CD14-positive monocyte (primary cell): Measurements from ENCODE around the gene LOX. TPM values are rescaled to one million over a fixed set of nuclear protein-coding genes. Genes with fewer than 3 reads are reported as not detected.

Experiments
- DNase-seq, 3 donors: peaks; one replicate each; pipeline ENCODE4 v3.0.0-alpha.2; 2011 to 2022
- H2AFZ ChIP-seq: 2 replicates; pipeline ENCODE4 v1.6.0; 2012; ENCODE audit warnings: mild to moderate bottlenecking, low read depth, low read length, inconsistent platforms; ENCODE audit not compliant: insufficient read depth, poor library complexity, severe bottlenecking
- H3K27ac ChIP-seq, 2 donors: 1 replicate in 1 of 2; 2 replicates in 1 of 2; pipeline ENCODE4 v1.5.1; 2012 to 2013; ENCODE audit warnings: low read length in 2 of 2, control low read depth in 1 of 2, inconsistent platforms in 1 of 2, low read depth in 1 of 2, mild to moderate bottlenecking in 1 of 2
- H3K27me3 ChIP-seq, 2 donors: one replicate each; pipeline versions ENCODE4 v1.6.0 to v1.6.1; 2011 to 2013; ENCODE audit warnings: low read length in 2 of 2; ENCODE audit not compliant: control insufficient read depth in 2 of 2, insufficient read depth in 2 of 2
- H3K36me3 ChIP-seq, 2 donors: replicated peaks in 1 of 2; 1 replicate in 1 of 2; 2 replicates in 1 of 2; pipeline versions ENCODE4 v1.5.1 to v1.6.1; 2012 to 2013; ENCODE audit warnings: low read length in 2 of 2, control low read depth in 1 of 2, inconsistent platforms in 1 of 2, mild to moderate bottlenecking in 1 of 2; ENCODE audit not compliant: insufficient read depth in 2 of 2, control insufficient read depth in 1 of 2
- H3K4me1 ChIP-seq, 2 donors: 1 replicate in 1 of 2; 2 replicates in 1 of 2; pipeline versions ENCODE4 v1.5.1 to v1.6.1; 2012 to 2013; ENCODE audit warnings: low read length in 2 of 2, control low read depth in 1 of 2, inconsistent platforms in 1 of 2, mild to moderate bottlenecking in 1 of 2, moderate library complexity in 1 of 2; ENCODE audit not compliant: insufficient read depth in 2 of 2, control insufficient read depth in 1 of 2
- H3K4me2 ChIP-seq: replicated peaks from 2 replicates; pipeline ENCODE3; 2012; ENCODE audit warnings: low read length, moderate library complexity, mild to moderate bottlenecking; ENCODE audit not compliant: poor library complexity, severe bottlenecking; ENCODE audit errors: extremely low read depth
- H3K4me3 ChIP-seq, 3 experiments: fragments of 200-600 bp in 1 of 3; sonication (generic) in 1 of 3; replicated peaks in 1 of 3; 1 replicate in 2 of 3; 2 replicates in 1 of 3; pipeline ENCODE4 v1.5.1; 2011 to 2013; ENCODE audit warnings: low read length in 3 of 3, mild to moderate bottlenecking in 3 of 3, control low read depth in 2 of 3, low read depth in 2 of 3, inconsistent platforms in 1 of 3, moderate library complexity in 1 of 3
- H3K79me2 ChIP-seq: 2 replicates; pipeline ENCODE4 v1.6.0; 2012; ENCODE audit warnings: mild to moderate bottlenecking, control low read depth, inconsistent platforms, low read length, moderate library complexity; ENCODE audit not compliant: insufficient read depth
- H3K9ac ChIP-seq: 2 replicates; pipeline ENCODE4 v1.6.0; 2017; ENCODE audit warnings: low read length, mild to moderate bottlenecking; ENCODE audit not compliant: insufficient read depth, poor library complexity, severe bottlenecking
- H3K9me3 ChIP-seq, 2 donors: replicated peaks in 1 of 2; 1 replicate in 1 of 2; 2 replicates in 1 of 2; pipeline versions ENCODE4 v1.5.1 to v1.6.1; 2012 to 2013; ENCODE audit warnings: low read length in 2 of 2, control low read depth in 1 of 2; ENCODE audit not compliant: control insufficient read depth in 1 of 2, insufficient read depth in 1 of 2
- H4K20me1 ChIP-seq: 2 replicates; pipeline ENCODE4 v1.6.0; 2012; ENCODE audit warnings: mild to moderate bottlenecking, low read length, control low read depth, moderate library complexity; ENCODE audit not compliant: insufficient read depth
- H3K27ac Mint-ChIP-seq, 7 donors: one replicate each; pipeline ENCODE4 v1.8.0; 2020; ENCODE audit warnings: mild to moderate bottlenecking in 7 of 7, mixed read lengths in 7 of 7, moderate library complexity in 6 of 7, inconsistent platforms in 2 of 7
- H3K27me3 Mint-ChIP-seq, 3 donors: one replicate each; pipeline ENCODE4 v1.8.0; 2021 to 2022; ENCODE audit warnings: low read depth in 3 of 3, mild to moderate bottlenecking in 3 of 3, mixed read lengths in 3 of 3, moderate library complexity in 3 of 3, inconsistent platforms in 1 of 3
- H3K36me3 Mint-ChIP-seq, 2 donors: one replicate each; pipeline ENCODE4 v1.8.0; 2020; ENCODE audit warnings: mixed read lengths in 2 of 2, inconsistent platforms in 1 of 2, mild to moderate bottlenecking in 1 of 2
- H3K4me1 Mint-ChIP-seq: one replicate; pipeline ENCODE4 v1.8.0; 2020; ENCODE audit warnings: mild to moderate bottlenecking, mixed read lengths
- H3K4me3 Mint-ChIP-seq, 2 donors: one replicate each; pipeline ENCODE4 v1.8.0; 2020; ENCODE audit warnings: mild to moderate bottlenecking in 2 of 2, mixed read lengths in 2 of 2, moderate library complexity in 1 of 2
- H3K9me3 Mint-ChIP-seq, 7 donors: one replicate each; pipeline ENCODE4 v1.8.0; 2020 to 2022; ENCODE audit warnings: mixed read lengths in 7 of 7, mild to moderate bottlenecking in 6 of 7, moderate library complexity in 6 of 7, inconsistent platforms in 2 of 7
- WGBS: methylation state at CpG from one replicate; pipeline ENCODE4 v1.1.5; 2013; ENCODE audit warnings: missing lambda C conversion rate; ENCODE audit not compliant: insufficient coverage; 5-methylcytosine and 5-hydroxymethylcytosine counted together
- intact Hi-C, 2 donors: fragments of 100-400 bp; cut with micrococcal nuclease; formaldehyde crosslinking; loops; one replicate each; pipeline versions ENCODE4 v1.15.0 to v1.15.1; 2023
- polyA plus RNA-seq, 3 donors: library from polyadenylated mRNA; depleted of rRNA in 1 of 3; unstranded in 2 of 3; stranded (reverse) in 1 of 3; fragments of 300-500 nt in 2 of 3; fragments of >200 nt in 1 of 3; fragmentation: Illumina TruSeq in 2 of 3; gene quantifications; 1 replicate in 2 of 3; 2 replicates in 1 of 3; pipeline ENCODE4 v1.2.3, GENCODE V29; 2012 to 2021
- TF ChIP-seq, protein P1 (sequence below): fragments of 200-600 bp; IDR thresholded peaks from one replicate; pipeline ENCODE4 v1.8.0; 2022; ENCODE audit warnings: antibody characterized with exemption, mild to moderate bottlenecking

Gene LOX
- polyA plus RNA-seq, 3 donors = not detected

DNA sequence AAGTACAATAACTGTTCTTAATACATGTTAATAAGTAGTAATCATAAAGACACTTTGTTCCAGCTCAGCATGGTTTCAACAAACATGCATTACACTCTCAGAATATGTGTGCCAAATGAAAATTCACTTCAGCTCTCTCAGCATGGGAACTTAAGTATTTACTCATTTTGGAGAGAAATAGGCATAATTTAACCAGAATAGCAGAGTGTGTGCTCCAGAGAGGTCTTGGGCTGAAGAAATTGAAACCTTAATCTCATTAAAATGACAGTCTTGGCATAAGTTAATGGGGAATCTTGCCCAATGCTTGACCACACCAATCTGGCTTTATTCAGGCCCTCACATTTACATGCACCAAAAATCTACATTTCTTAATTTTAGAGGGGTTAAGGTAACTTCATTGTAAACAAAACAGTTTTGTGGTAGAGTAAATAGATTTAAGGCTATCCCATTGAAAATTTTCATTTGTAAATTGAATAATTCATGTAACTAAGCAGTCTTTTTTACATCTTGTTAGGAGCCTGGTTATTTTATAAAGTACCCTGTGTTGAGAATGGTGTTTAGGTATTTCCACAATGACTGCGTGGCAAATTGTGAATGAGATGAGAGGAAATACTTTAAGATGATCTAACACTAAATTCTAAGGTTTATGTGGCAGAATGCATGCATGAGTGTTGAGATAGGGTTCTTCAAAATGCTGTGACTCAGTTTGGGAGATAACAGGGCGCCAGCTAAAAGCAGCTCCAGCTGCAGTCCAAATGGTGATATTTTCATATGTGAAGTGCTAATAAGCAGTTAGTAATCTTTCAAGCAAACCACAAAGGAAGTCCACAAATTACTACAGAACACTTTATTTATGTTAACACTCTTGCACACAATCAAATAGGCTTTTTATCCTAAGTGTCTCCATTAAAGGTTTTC is 11.3 kb upstream of the LOX start:
- Mint-ChIP-seq H3K4me3 (no peak overlapping the region), H3K27me3 (peaks cover 0 to 6% (median 3%) of the 10 kb centered on the region in 3 donors), H3K4me1 (no peaks in the 10 kb centered on the region), H3K27ac (no peak overlapping the region), H3K36me3 (no peaks in the 10 kb centered on the region), H3K9me3 (peaks cover 0 to 3% (median 0%) of the 10 kb centered on the region in 7 donors)
- Histone ChIP-seq H3K4me3 (no peak overlapping the region), H3K9me3 (no peaks in the 10 kb centered on the region), H3K9ac (no peak overlapping the region), H3K4me1 (no peaks in the 10 kb centered on the region), H2AFZ (no peak overlapping the region), H3K27ac (no peak overlapping the region), H4K20me1 (no peaks in the 10 kb centered on the region), H3K36me3 (no peaks in the 10 kb centered on the region), H3K27me3 (no peaks in the 10 kb centered on the region), H3K79me2 (no peaks in the 10 kb centered on the region), H3K4me2 (no peak overlapping the region)
- TF ChIP-seq, protein P1, sequence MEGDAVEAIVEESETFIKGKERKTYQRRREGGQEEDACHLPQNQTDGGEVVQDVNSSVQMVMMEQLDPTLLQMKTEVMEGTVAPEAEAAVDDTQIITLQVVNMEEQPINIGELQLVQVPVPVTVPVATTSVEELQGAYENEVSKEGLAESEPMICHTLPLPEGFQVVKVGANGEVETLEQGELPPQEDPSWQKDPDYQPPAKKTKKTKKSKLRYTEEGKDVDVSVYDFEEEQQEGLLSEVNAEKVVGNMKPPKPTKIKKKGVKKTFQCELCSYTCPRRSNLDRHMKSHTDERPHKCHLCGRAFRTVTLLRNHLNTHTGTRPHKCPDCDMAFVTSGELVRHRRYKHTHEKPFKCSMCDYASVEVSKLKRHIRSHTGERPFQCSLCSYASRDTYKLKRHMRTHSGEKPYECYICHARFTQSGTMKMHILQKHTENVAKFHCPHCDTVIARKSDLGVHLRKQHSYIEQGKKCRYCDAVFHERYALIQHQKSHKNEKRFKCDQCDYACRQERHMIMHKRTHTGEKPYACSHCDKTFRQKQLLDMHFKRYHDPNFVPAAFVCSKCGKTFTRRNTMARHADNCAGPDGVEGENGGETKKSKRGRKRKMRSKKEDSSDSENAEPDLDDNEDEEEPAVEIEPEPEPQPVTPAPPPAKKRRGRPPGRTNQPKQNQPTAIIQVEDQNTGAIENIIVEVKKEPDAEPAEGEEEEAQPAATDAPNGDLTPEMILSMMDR = no peak
- intact Hi-C loops = no loop called here
- no CpG with 5 or more reads among the region's 2 CpGs for WGBS
- no peak for DNase-seq

DNA sequence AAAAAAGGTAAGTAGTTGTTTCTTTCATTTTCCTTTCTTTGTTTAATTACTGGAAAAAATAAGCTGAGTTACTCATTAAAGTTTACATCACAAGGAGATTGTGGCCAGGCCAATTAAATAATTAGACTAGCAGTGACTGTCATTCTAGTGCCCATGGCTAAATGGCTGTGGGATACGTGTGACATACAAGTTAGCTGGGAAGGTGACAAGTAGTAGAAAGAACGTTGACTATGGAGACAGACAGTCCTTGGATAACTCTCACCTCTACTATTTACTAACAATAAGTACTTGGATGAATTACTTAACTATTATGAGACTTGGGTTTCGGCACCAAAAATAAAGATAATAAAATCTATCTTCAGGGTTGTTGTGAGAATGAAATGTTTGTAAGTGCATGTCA is 7.0 kb upstream of the LOX start:
- Histone ChIP-seq H3K27me3 (peaks cover 2 to 5% of the 10 kb centered on the region in 2 donors), H3K27ac (no peak overlapping the region), H3K9me3 (no peaks in the 10 kb centered on the region), H3K36me3 (no peaks in the 10 kb centered on the region), H3K9ac (no peak overlapping the region), H4K20me1 (no peaks in the 10 kb centered on the region), H3K79me2 (no peaks in the 10 kb centered on the region), H2AFZ (no peak overlapping the region), H3K4me3 (no peak overlapping the region), H3K4me1 (no peaks in the 10 kb centered on the region), H3K4me2 (no peak overlapping the region)
- no peaks in the 10 kb centered on the region for H3K4me1 Mint-ChIP-seq
- no CpG with 5 or more reads among the region's 3 CpGs for WGBS
- H3K27ac Mint-ChIP-seq = no peak overlapping the region
- no peak overlapping the region for H3K4me3 Mint-ChIP-seq
- H3K27me3 Mint-ChIP-seq = peaks cover 0 to 6% (median 2%) of the 10 kb centered on the region in 3 donors
- no peak for DNase-seq
- TF ChIP-seq, protein P1 = no peak
- no peaks in the 10 kb centered on the region for H3K36me3 Mint-ChIP-seq
- intact Hi-C loops = no loop called here
- peaks cover 0 to 2% (median 0%) of the 10 kb centered on the region in 7 donors for H3K9me3 Mint-ChIP-seq
